ENCODE results near the gene ACER3.
A peak's percentile ranks its signal among the peaks of the same experiment; 100 is the strongest.
"Not testable (repeated sequence)": the region's sequence is repeated elsewhere in the genome, so short reads cannot be mapped to it uniquely, and the experiment has no call there.

The ACER3 gene

GRCh38 chr11:76880314-76880713 lies 19.6 kb downstream of the ACER3 start:
- peak; percentile 28 to 71 for DNase-seq

DNA sequence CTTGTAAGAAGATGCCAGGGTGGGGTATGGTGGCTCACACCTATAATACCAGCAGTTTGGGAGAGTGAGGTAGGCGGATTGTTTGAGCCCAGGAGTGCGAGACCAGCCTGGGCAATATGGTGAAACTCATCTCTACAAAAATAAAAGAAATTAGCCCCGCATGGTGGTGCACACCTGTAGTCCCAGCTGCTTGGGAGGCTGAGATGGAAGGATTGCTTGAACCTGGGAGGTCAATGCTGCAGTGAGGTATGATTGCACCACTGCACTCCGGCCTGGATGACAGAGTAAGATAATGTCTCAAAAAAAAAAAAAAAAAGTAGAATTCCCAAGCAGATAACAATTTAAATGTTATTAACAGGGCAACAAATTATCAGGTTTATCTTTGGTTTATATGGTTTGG lies 20.2 kb downstream of the ACER3 start:
- DNase-seq: no peak

DNA sequence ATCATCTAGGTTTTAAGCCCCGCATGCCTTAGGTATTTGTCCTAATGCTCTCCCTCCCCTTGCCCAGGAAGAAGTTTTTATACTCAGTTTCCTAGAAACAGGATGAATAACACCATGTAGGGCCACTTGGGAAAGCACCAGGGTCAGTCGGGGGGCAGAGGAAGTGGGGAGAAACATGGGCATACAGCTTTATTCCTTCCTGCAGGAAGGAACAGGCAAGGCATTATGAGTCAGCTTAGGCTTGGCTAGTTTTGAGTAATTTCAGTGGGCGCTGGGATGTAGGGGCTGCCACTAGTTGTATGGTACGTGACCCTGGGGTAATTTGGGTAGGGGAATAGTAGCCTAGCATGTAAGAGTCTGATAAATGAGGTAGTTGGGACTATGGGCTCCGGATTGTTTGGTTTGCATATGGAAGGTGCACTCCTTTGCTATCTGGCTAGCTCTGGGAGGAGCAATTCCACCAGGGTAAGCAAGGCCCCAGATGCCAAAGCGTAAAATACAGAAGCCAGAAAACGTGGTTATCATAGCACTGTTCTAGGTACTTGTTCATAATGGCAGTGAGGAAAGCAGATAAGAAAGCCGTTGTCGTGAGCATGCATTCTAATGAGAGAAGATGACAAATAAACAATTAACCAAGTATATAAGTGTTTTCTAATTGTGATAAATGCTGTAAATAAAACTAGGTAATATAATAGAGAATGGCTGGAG lies 24.8 kb downstream of the ACER3 start:
- DNase-seq: no peak

- no peak for DNase-seq
Measured at GRCh38 chr11:76888989-76889388, 28.3 kb downstream of the ACER3 start.

GRCh38 chr11:76889411-76889975 lies 28.8 kb downstream of the ACER3 start:
- peak in 1 of 2 donors; percentile 62 for DNase-seq

DNA sequence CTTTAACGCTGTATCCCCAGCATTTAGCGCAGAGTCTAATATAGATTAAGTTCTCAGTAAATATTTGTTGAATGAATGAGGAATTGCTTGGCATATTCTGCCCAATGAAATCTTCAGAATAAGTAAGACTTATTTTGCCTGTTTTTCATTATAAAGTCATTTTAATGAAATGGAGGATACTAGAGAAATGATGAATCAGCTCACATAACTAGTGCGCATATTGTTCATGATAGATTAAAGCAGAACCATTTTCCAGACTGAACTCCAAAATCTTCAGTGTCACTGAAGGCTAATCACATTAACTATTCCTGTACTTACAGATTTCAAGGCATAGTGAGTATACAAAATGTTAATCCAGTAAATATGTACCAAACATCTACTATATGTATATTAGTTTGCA lies 29.6 kb downstream of the ACER3 start:
- no peak for DNase-seq

- no peak for DNase-seq
Measured at GRCh38 chr11:76891285-76891684, 30.6 kb downstream of the ACER3 start.

GRCh38 chr11:76891793-76892192 lies 31.1 kb downstream of the ACER3 start:
- no peak for DNase-seq

DNA sequence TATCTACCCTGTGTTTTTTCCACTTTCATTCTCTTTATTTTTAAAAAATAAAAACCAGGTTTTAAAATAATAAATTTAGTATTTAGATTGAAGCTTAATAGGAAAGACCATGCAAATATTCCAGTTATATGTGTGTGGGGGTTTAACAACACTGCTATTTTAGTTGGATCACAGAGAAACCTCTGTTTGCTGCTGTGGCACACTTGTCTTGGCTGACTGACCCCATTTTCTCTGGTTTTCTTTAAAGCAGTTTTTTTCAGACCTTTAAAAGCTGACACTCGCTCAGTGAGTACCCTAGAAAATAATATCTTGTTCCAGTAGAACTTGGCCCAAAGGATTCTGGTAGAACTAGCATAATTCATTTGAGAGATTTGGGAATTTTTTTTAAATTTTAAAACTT lies 31.6 kb downstream of the ACER3 start:
- DNase-seq: peak in 1 of 2 donors; percentile 74

- DNase-seq: no peak
Measured at GRCh38 chr11:76897233-76897632, 36.5 kb downstream of the ACER3 start.

DNA sequence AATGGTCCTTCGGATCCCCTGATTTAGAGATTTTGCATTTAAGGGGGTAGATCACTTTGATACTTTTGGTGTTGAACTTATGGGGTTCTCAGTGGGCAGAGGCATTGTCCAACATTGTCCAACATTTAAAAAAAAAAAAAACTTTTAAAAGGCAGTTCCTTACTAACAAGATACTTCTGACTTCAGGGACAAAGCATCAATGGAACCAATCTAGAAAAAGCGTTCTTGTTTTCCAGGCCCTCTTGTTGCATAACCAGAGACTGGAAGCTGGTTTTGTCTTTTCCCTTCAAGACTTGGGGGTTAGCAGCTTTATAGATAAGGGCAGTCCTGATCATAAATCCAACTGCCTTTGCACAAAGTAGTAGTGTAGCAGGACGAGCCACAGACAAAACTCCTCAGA lies 40.4 kb downstream of the ACER3 start:
- no peak for DNase-seq

DNA sequence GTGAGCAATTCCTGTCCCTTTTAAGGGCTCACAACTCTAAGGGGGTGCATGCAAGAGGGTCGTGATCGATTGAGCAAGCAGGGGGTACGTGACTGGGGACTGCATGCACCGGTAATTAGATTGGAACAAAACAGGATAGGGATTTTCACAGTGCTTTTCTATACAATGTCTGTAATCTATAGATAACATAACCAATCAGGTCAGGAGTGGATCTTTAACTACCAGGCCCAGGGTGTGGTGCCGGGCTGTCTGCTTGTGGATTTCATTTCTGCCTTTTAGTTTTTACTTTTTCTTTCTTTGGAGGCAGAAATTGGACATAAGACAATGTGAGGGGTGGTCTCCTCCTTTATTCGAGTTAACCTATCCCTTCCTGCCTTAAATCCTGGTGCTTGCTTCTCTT lies 40.9 kb downstream of the ACER3 start:
- not testable (repeated sequence) for DNase-seq

DNA sequence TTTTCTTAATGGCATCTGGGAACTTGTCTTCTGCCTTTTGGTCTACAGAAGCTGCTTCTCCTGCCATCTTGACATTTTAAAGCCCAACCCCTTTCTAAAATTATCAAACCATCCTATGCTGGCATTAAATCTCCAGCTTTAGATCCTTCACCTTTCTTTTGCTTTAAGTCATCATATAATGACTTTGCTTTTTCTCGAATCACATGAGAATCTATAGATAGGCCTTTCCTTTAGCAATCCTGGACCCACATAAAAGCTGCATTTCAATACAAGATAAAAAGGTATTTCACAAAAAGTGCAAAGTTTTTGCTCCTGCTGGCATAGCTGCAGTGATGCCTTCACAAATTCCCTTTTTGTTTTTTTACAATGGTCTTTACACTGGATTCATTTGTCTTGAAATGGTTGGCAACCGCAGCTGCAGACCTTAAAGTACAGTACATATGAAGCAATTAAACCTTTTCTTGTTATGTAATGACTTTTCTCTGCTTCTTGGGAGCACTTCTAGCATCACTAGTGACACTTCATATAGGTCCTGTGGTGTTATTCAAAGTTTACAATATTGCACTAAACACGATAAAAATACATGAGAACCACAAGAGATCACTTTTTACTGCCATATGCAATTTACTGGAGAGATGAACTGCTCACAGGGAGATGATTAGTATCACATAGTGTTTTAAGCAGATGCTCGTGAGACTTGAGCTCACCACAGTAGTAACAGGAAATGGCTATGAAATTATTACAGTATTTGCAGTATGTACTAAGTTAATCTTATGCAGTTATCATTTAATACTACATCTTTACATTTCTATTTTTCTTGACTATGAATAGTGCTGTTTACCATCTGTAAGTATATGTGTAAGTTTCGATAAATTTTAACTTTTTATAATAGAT lies 41.6 kb downstream of the ACER3 start:
- DNase-seq: no peak

- no peak for DNase-seq
Measured at GRCh38 chr11:76903325-76903724, 42.6 kb downstream of the ACER3 start.

GRCh38 chr11:76910620-76911414 lies 50.1 kb downstream of the ACER3 start:
- DNase-seq: no peak

- DNase-seq: no peak
Measured at GRCh38 chr11:76911415-76911808, 50.7 kb downstream of the ACER3 start.

DNA sequence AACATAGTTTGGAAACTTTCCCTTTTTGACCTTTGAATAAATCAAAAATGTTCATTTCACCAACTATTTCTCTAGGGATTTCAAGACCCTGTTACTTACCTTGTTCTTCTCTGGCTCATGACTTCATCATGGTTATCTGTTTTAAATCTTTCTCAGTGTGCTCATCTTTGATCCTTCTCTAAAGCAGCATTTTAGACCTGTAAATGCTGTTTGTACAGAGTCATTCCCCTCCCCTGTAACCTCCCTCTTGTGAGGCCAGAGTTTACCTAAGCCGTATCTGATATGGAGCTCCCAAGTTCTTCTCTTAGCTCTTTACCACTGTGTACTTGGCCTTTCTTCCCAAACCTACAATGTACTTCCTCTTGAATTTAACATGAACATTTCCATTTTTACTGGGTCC lies 56.0 kb downstream of the ACER3 start:
- no peak for DNase-seq

DNA sequence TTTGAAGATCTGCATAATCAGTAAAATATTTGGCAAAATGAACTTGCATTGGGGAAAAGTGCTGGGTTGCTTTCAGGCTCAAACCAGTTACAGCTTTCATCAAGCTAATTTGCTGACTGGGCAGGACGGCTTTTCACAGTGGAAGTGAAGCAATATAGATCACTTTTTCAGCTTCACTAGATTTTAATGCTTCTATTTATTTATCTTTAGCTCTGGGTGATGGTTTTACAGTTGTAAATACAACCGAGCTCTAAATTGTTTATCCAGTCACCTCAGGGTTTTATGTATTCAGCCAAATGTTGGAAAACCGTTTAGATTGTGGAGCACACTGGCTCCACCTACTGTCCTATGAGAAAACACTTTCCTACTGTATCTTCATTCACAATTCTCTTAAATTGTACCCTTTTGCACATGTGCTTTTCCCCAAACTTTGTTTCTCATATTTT lies 58.2 kb downstream of the ACER3 start:
- DNase-seq: peak in 1 of 2 donors; percentile 89

GRCh38 chr11:76919467-76919866 lies 58.7 kb downstream of the ACER3 start:
- no peak for DNase-seq

GRCh38 chr11:76919887-76920746 lies 59.4 kb downstream of the ACER3 start:
- DNase-seq: peak; percentile 74 to 88

DNA sequence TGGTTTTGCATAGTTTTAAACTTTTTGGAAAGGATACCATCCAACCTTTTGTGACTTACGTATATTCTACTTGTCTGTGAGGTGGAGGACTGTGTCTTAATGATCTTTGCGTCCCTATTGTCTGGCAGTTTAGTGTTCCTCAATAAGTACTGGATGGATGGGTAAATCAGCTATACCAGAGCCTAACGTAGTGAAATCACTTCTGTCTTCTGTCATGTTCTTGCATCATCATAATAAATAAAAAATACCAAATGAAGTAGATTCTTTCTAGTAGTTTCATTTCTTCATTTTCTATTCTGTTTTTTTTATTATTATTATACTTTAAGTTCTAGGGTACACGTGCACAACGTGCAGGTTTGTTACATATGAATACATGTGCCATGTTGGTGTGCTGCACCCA lies 66.4 kb downstream of the ACER3 start:
- no peak for DNase-seq

- DNase-seq: no peak
Measured at GRCh38 chr11:76935042-76935441, 74.3 kb downstream of the ACER3 start.

Measured in hippocampal formation (tissue), 2 donors.